Ovary (tissue), 9 donors: ENCODE results near the gene GABRA4. TPM values are rescaled to one million over a fixed set of nuclear protein-coding genes. Genes with fewer than 3 reads are reported as not detected.

Experiments
- DNase-seq, 5 donors: peaks; one replicate each; pipeline ENCODE4 v3.0.0-alpha.2; 2019 to 2020
- H3K27ac ChIP-seq, 2 donors: fragments of 200-600 bp; one replicate each; pipeline versions ENCODE4 v1.5.1 to v1.8.0; 2019 to 2022
- H3K27me3 ChIP-seq: fragments of 200-600 bp; one replicate; pipeline ENCODE4 v1.8.0; 2022
- H3K36me3 ChIP-seq: fragments of 200-600 bp; sonication (generic); one replicate; pipeline ENCODE4 v1.5.1; 2019
- H3K4me1 ChIP-seq: one replicate; pipeline ENCODE4 v1.8.1; 2013; ENCODE audit warnings: mild to moderate bottlenecking, moderate library complexity; ENCODE audit not compliant: insufficient read depth
- H3K4me3 ChIP-seq: fragments of 200-600 bp; sonication (generic); one replicate; pipeline ENCODE4 v1.5.1; 2017
- H3K9me3 ChIP-seq, 2 donors: fragments of 200-600 bp in 1 of 2; sonication (generic) in 1 of 2; one replicate each; pipeline versions ENCODE4 v1.5.1 to v1.8.1; 2013 to 2019; ENCODE audit warnings: mild to moderate bottlenecking in 1 of 2, moderate library complexity in 1 of 2
- EP300 ChIP-seq: sonication (generic); formaldehyde crosslinking; IDR thresholded peaks from one replicate; pipeline ENCODE4 v1.6.1; 2017; ENCODE audit warnings: antibody characterized with exemption
- POLR2A ChIP-seq: fragments of 450-650 bp; IDR thresholded peaks from one replicate; pipeline ENCODE4 v1.6.1; 2017; ENCODE audit warnings: antibody characterized with exemption, mild to moderate bottlenecking, moderate library complexity
- WGBS, 3 donors: extraction: QIAGEN DNeasy Blood & Tissue Kit in 1 of 3; methylation state at CpG; one replicate each; pipeline versions ENCODE4 v1.1.5 to v1.1.7; 2013 to 2017; 5-methylcytosine and 5-hydroxymethylcytosine counted together
- intact Hi-C, 4 donors: fragments of 100-400 bp; cut with DNase I; formaldehyde crosslinking; loops; one replicate each; pipeline versions ENCODE4 v1.11.0 to v1.15.1; 2022 to 2023
- polyA plus RNA-seq, 2 donors: library from polyadenylated mRNA; stranded (reverse); fragments of 200-250 nt in 1 of 2; fragments of 350-450 nt in 1 of 2; fragmentation: Illumina TruSeq in 1 of 2; extraction: RNeasy Lipid Tissue Mini Kit (QIAGEN cat#74804) in 1 of 2; gene quantifications; one replicate each; pipeline ENCODE4 v1.2.3, GENCODE V29; 2013 to 2014
- total RNA-seq, 7 donors: library from RNA; depleted of rRNA in 2 of 7; stranded (reverse); fragments of >200 nt in 2 of 7; fragmentation: NEBNext Ultra II Directional in 3 of 7; extraction: Animal tissue kit (Norgen Biotek cat#: 25700) in 3 of 7; gene quantifications; one replicate each; pipeline versions ENCODE4 v1.1.0 to v1.2.4, GENCODE V29; 2016 to 2023
- TF ChIP-seq, protein P1 (sequence below), 3 donors: fragments of 450-650 bp in 2 of 3; fragments of 200-600 bp in 1 of 3; IDR thresholded peaks; one replicate each; pipeline versions ENCODE4 v1.5.1 to v1.8.0; 2016 to 2022; ENCODE audit warnings: antibody characterized with exemption in 3 of 3, mild to moderate bottlenecking in 1 of 3
- donor health status: DM: no; HTN: no; CAD: no; lungs with moderate emphysema.
- donor health status: DM: no; HTN: no; CAD: no.
- donor health status: Bipolar disorder and iron deficiency.
- donor health status: DM: yes; HTN: yes; CAD: no.
- donor health status: DM: no; HTN: no; CAD: no.
- donor health status: DM: yes; HTN: yes; CAD: no.

The GABRA4 gene
- total and polyA plus RNA-seq, 9 donors = under 0.01 TPM; not detected in 8

DNA sequence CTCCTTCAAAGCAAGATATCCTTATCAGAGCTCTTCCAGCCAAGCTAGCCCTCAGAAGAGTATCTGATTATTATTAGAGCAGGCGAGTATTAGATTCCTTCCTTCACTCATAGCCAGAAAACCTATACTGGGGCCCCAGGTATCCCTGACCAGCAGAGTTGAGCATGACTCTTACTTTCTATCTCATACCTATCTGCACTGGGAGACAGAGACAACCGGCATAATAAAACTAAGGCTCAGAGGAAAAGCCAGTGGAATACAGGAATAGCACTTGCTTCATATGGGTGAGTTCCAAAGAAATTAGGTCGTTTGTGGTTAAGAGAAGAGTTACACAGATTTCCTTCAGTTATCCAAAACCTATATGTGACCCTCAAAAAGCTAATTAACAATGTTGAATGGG lies 42.6 kb downstream of the GABRA4 start:
- Histone ChIP-seq H3K9me3 (no peaks in the 10 kb centered on the region), H3K36me3 (no peaks in the 10 kb centered on the region), H3K27ac (no peak overlapping the region), H3K4me3 (no peak overlapping the region), H3K27me3 (no peaks in the 10 kb centered on the region), H3K4me1 (no peaks in the 10 kb centered on the region)
- intact Hi-C loops = no loop called here
- no peak for TF ChIP-seq POLR2A
- TF ChIP-seq, protein P1, sequence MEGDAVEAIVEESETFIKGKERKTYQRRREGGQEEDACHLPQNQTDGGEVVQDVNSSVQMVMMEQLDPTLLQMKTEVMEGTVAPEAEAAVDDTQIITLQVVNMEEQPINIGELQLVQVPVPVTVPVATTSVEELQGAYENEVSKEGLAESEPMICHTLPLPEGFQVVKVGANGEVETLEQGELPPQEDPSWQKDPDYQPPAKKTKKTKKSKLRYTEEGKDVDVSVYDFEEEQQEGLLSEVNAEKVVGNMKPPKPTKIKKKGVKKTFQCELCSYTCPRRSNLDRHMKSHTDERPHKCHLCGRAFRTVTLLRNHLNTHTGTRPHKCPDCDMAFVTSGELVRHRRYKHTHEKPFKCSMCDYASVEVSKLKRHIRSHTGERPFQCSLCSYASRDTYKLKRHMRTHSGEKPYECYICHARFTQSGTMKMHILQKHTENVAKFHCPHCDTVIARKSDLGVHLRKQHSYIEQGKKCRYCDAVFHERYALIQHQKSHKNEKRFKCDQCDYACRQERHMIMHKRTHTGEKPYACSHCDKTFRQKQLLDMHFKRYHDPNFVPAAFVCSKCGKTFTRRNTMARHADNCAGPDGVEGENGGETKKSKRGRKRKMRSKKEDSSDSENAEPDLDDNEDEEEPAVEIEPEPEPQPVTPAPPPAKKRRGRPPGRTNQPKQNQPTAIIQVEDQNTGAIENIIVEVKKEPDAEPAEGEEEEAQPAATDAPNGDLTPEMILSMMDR (IDR thresholded peaks at IDR 0.05) = no peak
- no peak for TF ChIP-seq EP300
- DNase-seq = no peak
- 58 to 68% (median 63%) methylated on average over 3 of the region's 3 CpGs for WGBS, 3 donors

DNA sequence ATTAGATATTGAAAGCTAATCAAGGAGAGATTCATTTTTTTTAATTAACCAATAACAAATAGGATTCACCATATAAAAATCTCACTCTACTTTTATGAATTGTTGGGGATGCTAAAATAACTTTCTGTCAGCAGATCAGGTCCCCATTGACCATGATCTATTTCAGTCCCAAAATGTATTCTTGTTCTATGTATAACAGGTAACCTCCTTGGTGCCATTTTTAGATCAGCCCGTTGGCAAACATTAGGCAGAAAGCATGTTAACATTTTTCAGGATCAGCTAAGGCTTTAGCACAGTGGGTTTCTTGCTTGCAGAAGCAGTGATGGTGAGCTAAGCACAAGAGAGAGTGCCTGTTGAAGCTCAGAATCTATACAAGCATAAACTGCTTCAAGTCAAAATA lies 43.6 kb downstream of the GABRA4 start:
- intact Hi-C loops = no loop called here
- Histone ChIP-seq H3K36me3 (no peaks in the 10 kb centered on the region), H3K9me3 (no peaks in the 10 kb centered on the region), H3K27ac (no peak overlapping the region), H3K27me3 (no peaks in the 10 kb centered on the region), H3K4me1 (no peaks in the 10 kb centered on the region), H3K4me3 (no peak overlapping the region)
- TF ChIP-seq EP300 = no peak
- TF ChIP-seq, protein P1 (IDR thresholded peaks at IDR 0.05) = no peak
- TF ChIP-seq POLR2A = no peak
- no peak for DNase-seq
- 59 to 69% (median 61%) methylated on average over 1 of the region's 1 CpG for WGBS, 3 donors

DNA sequence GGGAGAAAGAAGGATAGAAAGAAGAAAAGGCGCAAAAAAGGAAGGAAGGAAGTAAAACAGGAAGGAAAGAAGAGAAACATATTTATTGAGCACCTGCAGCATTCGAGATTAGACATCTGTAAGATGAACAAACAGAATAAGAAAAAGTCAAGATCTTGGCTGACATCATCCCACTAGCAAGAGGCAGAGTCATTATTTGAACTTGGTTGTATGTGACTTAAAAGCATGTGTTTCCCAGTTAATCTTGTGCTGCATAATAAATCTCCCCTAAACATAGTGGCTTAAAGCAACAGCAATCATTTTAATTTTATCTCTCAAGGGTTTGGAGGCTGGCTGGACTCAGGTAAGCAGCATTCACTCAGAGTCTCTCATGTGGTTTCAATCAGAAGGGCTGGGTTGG lies 45.8 kb downstream of the GABRA4 start:
- 31 to 55% (median 43%) methylated on average over 2 of the region's 2 CpGs for WGBS, 3 donors
- no peaks in the 10 kb centered on the region for H3K4me1 ChIP-seq
- no peak overlapping the region for H3K4me3 ChIP-seq
- TF ChIP-seq, protein P1 (IDR thresholded peaks at IDR 0.05) = no peak
- no peak for TF ChIP-seq EP300
- TF ChIP-seq POLR2A = no peak
- intact Hi-C loops = no loop called here
- no peak overlapping the region for H3K27ac ChIP-seq
- H3K36me3 ChIP-seq = no peaks in the 10 kb centered on the region
- no peaks in the 10 kb centered on the region for H3K9me3 ChIP-seq
- no peaks in the 10 kb centered on the region for H3K27me3 ChIP-seq
- DNase-seq = no peak

DNA sequence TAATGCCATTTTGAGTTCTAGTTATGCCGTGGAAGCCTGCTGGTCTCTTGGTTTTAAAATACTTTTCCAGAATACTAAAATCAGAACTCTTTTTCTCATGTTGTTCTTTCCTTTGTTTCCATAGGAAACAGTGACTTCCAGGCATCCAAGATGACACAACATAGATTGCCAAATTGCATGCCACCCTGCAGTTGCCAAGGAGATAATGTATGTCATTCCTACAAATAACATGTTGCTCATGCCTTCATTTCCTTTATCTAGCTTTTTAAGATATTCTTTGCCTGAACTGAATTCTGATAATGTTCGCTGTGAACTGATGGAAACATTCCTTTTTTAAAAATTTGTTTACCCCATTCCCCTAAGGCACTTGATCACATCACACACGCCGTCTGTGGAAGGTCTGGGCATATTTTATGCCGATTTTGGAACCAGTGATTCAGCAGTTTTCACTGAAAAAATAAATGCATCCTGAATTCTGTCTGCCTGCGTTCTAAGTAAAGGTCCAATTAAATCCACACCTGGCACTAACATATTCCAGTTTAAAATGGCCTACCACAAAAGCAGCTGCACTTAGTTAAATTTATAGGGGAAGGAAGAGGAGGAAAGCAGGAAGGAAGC lies 46.4 kb downstream of the GABRA4 start:
- whole genome bisulfite sequencing, 3 donors = 33 to 49% (median 38%) methylated on average over 6 of the region's 6 CpGs
- no peak for DNase-seq
- no peaks in the 10 kb centered on the region for H3K27me3 ChIP-seq
- H3K4me1 ChIP-seq = no peaks in the 10 kb centered on the region
- no peaks in the 10 kb centered on the region for H3K36me3 ChIP-seq
- no peaks in the 10 kb centered on the region for H3K9me3 ChIP-seq
- intact Hi-C loops = no loop called here
- no peak for TF ChIP-seq POLR2A
- no peak for TF ChIP-seq EP300
- TF ChIP-seq, protein P1 (IDR thresholded peaks at IDR 0.05) = no peak
- H3K27ac ChIP-seq = no peak overlapping the region
- H3K4me3 ChIP-seq = no peak overlapping the region
